ENCODE measurements around the gene B4GALNT4.

GRCh38 chr11:405323-405953, 36.1 kb downstream of the B4GALNT4 start:
- no peak for TF ChIP-seq CTCF (IDR thresholded peaks at IDR 0.05; ENCODE audit: borderline replicate concordance, extremely low read depth, low read length, poor library complexity, severe bottlenecking)
- no peak for TF ChIP-seq EZH2 (IDR thresholded peaks at IDR 0.05; ENCODE audit: borderline replicate concordance, low read depth, low read length, severe bottlenecking)

Data from DND-41 (cell line).